Smooth muscle cell (in vitro differentiated cells): ENCODE measurements around the gene GHR. TPM values are rescaled to one million over a fixed set of nuclear protein-coding genes. Genes with fewer than 3 reads are reported as not detected.

Source experiments
- DNase-seq: peaks from one replicate; lab custom pipeline; 2025; ENCODE audit not compliant: unreplicated experiment; lab: John Stamatoyannopoulos, UW
- H2AFZ ChIP-seq: fragments of 200-600 bp; sonication (generic); 2 replicates; pipeline ENCODE4 v1.6.0; 2016; ENCODE audit warnings: antibody characterized with exemption, low read depth, mild to moderate bottlenecking
- H3F3A ChIP-seq: fragments of 200-600 bp; sonication (generic); 2 replicates; pipeline ENCODE4 v1.6.0; 2017; ENCODE audit warnings: antibody characterized with exemption, low read depth
- H3K27ac ChIP-seq: fragments of 200-600 bp; sonication (generic); 2 replicates; pipeline ENCODE4 v1.5.1; 2016; ENCODE audit warnings: low read depth, mild to moderate bottlenecking
- H3K27me3 ChIP-seq: fragments of 200-600 bp; sonication (generic); 2 replicates; pipeline ENCODE4 v1.6.1; 2016; ENCODE audit warnings: low read depth, mild to moderate bottlenecking
- H3K36me3 ChIP-seq: fragments of 200-600 bp; sonication (generic); 2 replicates; pipeline ENCODE4 v1.5.1; 2016; ENCODE audit warnings: low read depth
- H3K4me1 ChIP-seq: fragments of 200-600 bp; sonication (generic); 2 replicates; pipeline ENCODE4 v1.5.1; 2016; ENCODE audit warnings: low read depth
- H3K4me2 ChIP-seq: fragments of 200-600 bp; sonication (generic); 2 replicates; pipeline ENCODE4 v1.6.0; 2016; ENCODE audit warnings: mild to moderate bottlenecking
- H3K4me3 ChIP-seq: fragments of 200-600 bp; sonication (generic); 2 replicates; pipeline ENCODE4 v1.5.1; 2016; ENCODE audit warnings: mild to moderate bottlenecking
- H3K79me2 ChIP-seq: fragments of 200-600 bp; sonication (generic); 2 replicates; pipeline ENCODE4 v1.6.0; 2016; ENCODE audit warnings: low read depth, mild to moderate bottlenecking
- H3K9ac ChIP-seq: fragments of 200-600 bp; sonication (generic); 2 replicates; pipeline ENCODE4 v1.6.0; 2016; ENCODE audit warnings: low read depth
- H3K9me3 ChIP-seq: fragments of 200-600 bp; sonication (generic); replicated peaks from 2 replicates; pipeline ENCODE4 v1.5.1; 2016; ENCODE audit warnings: low read depth
- H4K20me1 ChIP-seq: fragments of 200-600 bp; sonication (generic); 2 replicates; pipeline ENCODE4 v1.6.0; 2016; ENCODE audit warnings: low read depth
- WGBS: methylation state at CpG from one replicate; pipeline ENCODE4 v1.1.7; 2016; ENCODE audit warnings: low lambda C conversion rate; 5-methylcytosine and 5-hydroxymethylcytosine counted together
- polyA plus RNA-seq: library from polyadenylated mRNA; unstranded; fragments of >200 nt; fragmentation: Nextera tagmentation; extraction: Ambion mirVana; gene quantifications from 2 replicates; pipeline ENCODE4 v1.2.1, GENCODE V29; 2016
- total RNA-seq: library from RNA; depleted of rRNA; stranded (reverse); fragments of >200 nt; gene quantifications from 2 replicates; pipeline ENCODE4 v1.2.3, GENCODE V29; 2014
- TF ChIP-seq, protein P1 (sequence below): fragments of 200-600 bp; sonication (generic); IDR thresholded peaks from 2 replicates; pipeline ENCODE4 v1.5.1; 2017; ENCODE audit warnings: borderline replicate concordance, mild to moderate bottlenecking, antibody characterized with exemption; ENCODE audit not compliant: insufficient read depth, poor library complexity, severe bottlenecking

The GHR gene
- total RNA-seq, result 3.6 and 4.3 TPM in 2 replicates
- polyA plus RNA-seq, result 0.66 and 2.1 TPM in 2 replicates

DNA sequence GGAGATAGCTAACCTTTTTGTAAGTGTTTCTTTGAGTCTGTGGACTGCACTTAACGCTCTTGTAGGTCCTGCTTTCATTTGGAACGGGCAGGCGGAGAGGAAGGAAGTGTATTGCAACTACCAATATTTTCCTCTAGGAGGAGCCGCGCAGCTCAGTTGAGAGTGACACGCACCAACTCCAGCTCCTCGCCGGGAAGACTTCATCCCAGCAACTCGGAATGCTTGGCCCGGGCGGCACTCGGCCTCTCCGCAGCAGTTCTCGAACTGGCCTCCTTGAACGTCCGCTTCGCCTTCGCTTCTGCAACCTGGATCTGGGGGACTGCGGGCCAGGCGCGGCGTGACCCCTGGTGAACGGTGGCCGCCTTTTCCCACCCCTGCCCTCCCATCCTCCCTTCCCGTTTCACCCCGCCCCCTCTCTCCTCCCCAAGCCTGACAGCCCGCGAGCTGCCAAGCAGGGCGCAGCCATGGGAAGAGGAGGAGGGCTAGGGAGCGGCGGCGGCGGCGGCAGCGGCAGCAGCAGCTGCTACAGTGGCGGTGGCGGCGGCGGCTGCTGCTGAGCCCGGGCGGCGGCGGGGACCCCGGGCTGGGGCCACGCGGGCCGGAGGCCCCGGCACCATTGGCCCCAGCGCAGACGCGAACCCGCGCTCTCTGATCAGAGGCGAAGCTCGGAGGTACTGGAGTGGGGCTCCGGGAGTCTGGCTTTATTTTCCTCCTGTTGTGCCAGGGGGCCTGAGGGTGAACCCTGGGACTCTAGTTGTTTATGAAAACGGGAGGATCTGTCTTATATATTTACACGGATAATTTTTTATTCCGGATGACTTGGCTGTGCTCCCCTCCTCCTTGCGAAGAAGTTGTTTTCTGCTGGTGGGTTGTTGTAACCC, at the start of gene GHR:
Gene GHR, plus strand, starts transcription at position 155 of the 881 bp plus-strand sequence. CDS start 142,436 bp downstream, outside the sequence.
- Histone ChIP-seq H3K4me2 (peak within 1 kb of the TSS; percentile 88), H3K4me3 (peak within 1 kb of the TSS; percentile 77), H3K9me3 (no peaks in the 10 kb centered on the region), H3K4me1 (no peaks in the 10 kb centered on the region), H3K79me2 (no peaks in the 10 kb centered on the region), H3K9ac (no peak within 1 kb of the TSS), H3K36me3 (no peaks in the 10 kb centered on the region), H2AFZ (peak within 1 kb of the TSS; percentile 88), H3F3A (no peaks in the 10 kb centered on the region), H3K27ac (no peak within 1 kb of the TSS), H4K20me1 (no peaks in the 10 kb centered on the region), H3K27me3 (peaks cover 6% of the 10 kb centered on the region)
- TF ChIP-seq, protein P1, sequence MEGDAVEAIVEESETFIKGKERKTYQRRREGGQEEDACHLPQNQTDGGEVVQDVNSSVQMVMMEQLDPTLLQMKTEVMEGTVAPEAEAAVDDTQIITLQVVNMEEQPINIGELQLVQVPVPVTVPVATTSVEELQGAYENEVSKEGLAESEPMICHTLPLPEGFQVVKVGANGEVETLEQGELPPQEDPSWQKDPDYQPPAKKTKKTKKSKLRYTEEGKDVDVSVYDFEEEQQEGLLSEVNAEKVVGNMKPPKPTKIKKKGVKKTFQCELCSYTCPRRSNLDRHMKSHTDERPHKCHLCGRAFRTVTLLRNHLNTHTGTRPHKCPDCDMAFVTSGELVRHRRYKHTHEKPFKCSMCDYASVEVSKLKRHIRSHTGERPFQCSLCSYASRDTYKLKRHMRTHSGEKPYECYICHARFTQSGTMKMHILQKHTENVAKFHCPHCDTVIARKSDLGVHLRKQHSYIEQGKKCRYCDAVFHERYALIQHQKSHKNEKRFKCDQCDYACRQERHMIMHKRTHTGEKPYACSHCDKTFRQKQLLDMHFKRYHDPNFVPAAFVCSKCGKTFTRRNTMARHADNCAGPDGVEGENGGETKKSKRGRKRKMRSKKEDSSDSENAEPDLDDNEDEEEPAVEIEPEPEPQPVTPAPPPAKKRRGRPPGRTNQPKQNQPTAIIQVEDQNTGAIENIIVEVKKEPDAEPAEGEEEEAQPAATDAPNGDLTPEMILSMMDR, result peak; percentile 53
- under 1% methylated on average over 37 of the region's 60 CpGs for WGBS
- DNase-seq, result peak; percentile 84

DNA sequence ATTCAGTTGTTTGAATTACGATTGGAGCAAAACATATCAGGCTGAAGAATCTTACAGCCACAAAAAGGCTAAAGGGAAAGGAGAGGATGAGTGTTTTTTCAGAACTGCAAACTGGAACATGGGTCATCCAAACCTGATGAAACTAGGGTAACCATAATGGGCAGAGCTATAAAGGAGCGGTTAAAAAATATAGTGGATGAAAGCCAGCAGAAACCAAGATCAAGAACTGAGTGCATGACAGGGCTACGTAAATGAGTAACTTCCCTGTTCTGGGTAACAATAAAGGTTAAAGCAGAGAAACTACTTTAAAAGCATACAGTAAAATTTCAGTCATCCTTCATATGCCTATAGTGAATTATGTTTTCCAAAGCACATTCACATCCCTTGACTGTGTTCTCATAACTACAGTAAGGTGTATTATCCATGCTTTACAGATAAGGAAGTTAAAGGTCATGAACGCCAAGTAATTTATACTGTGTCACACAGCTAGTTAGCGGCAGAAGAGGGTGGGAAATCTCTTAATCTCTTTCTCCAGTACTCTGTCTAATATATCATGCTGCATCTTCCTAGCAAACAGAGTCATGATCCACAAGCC, 48.5 kb upstream of the GHR start:
- Histone ChIP-seq H3K36me3 (no peaks in the 10 kb centered on the region), H3K27ac (no peak overlapping the region), H2AFZ (no peak overlapping the region), H3K9me3 (no peaks in the 10 kb centered on the region), H4K20me1 (no peaks in the 10 kb centered on the region), H3K4me2 (no peak overlapping the region), H3K4me3 (no peak overlapping the region), H3K79me2 (no peaks in the 10 kb centered on the region), H3F3A (no peaks in the 10 kb centered on the region), H3K27me3 (no peaks in the 10 kb centered on the region), H3K4me1 (no peaks in the 10 kb centered on the region), H3K9ac (no peak overlapping the region)
- WGBS, result 83% methylated on average over 5 of the region's 5 CpGs
- DNase-seq, result no peak
- TF ChIP-seq, protein P1, result no peak

GRCh38 chr5:42377496-42377895, 45.7 kb upstream of the GHR start:
- 63% methylated on average over 1 of the region's 1 CpG for WGBS
- DNase-seq, result no peak
- Histone ChIP-seq H3F3A (no peaks in the 10 kb centered on the region), H3K4me2 (no peak overlapping the region), H3K9me3 (no peaks in the 10 kb centered on the region), H3K4me1 (no peaks in the 10 kb centered on the region), H3K36me3 (no peaks in the 10 kb centered on the region), H3K79me2 (no peaks in the 10 kb centered on the region), H3K4me3 (no peak overlapping the region), H2AFZ (no peak overlapping the region), H3K27me3 (no peaks in the 10 kb centered on the region), H3K27ac (no peak overlapping the region), H4K20me1 (no peaks in the 10 kb centered on the region), H3K9ac (no peak overlapping the region)
- TF ChIP-seq, protein P1, result no peak
